D721Med (cell line): ENCODE results near the gene ABCA5.
A peak's percentile ranks its signal among the peaks of the same experiment; 100 is the strongest.
"Not testable (repeated sequence)": the region's sequence is repeated elsewhere in the genome, so short reads cannot be mapped to it uniquely, and the experiment has no call there.

Source experiments
- DNase-seq: peaks from one replicate; pipeline ENCODE4 v3.0.0; 2011; ENCODE audit warnings: low spot score; ENCODE audit not compliant: insufficient read length
- FAIRE-seq: peaks from 2 replicates; lab custom pipeline; 2011; peaks lifted over from hg19 to GRCh38; lab: Jason Lieb, UNC
- TF ChIP-seq, protein P1 (sequence below): IDR thresholded peaks from 2 replicates; pipeline ENCODE4 v1.5.1; 2012; ENCODE audit warnings: mild to moderate bottlenecking, control low read depth; ENCODE audit not compliant: insufficient read depth; ENCODE audit errors: missing control alignments

ABCA5 gene

DNA sequence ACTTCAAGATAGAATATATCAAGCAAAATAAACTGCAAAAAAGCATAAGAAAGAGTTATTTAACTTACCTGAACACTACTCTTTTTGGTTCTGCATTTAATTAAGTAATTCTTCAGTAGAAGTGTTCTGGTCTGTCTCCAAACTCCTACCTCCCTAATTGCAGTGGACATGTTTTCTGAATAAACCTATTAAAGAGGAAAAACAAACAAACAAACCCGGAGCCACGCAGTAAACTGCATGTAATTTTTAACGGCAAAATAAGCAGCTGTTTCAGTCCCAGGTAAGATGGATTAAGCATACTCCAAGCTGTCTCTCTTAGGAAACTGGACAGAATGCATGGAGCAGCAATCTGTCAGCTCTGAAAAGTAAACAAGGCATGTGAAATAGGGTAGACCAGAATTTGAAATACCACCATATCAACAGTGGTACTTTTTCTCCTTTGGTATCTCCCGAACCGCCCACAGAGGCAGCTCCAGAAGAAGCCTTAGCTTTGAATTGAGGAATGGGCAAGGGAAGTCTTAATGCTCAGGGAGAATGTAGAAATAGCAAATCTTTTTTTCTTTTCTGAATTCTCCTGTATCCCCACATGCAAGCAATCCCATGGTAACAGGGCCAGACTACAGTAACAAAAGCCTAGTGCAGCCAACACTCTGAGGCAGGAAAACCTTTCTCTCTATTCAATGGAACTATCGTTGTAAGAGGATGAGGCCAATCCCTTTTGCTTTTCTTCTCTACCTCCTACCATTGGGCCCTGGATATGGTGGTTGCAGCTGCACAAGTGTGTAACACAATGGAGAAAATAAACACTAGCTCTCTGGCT, 12.5 kb downstream of the ABCA5 start:
- TF ChIP-seq, protein P1, sequence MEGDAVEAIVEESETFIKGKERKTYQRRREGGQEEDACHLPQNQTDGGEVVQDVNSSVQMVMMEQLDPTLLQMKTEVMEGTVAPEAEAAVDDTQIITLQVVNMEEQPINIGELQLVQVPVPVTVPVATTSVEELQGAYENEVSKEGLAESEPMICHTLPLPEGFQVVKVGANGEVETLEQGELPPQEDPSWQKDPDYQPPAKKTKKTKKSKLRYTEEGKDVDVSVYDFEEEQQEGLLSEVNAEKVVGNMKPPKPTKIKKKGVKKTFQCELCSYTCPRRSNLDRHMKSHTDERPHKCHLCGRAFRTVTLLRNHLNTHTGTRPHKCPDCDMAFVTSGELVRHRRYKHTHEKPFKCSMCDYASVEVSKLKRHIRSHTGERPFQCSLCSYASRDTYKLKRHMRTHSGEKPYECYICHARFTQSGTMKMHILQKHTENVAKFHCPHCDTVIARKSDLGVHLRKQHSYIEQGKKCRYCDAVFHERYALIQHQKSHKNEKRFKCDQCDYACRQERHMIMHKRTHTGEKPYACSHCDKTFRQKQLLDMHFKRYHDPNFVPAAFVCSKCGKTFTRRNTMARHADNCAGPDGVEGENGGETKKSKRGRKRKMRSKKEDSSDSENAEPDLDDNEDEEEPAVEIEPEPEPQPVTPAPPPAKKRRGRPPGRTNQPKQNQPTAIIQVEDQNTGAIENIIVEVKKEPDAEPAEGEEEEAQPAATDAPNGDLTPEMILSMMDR, result no peak
- DNase-seq (no peak), FAIRE-seq (peak; percentile 90)

DNA sequence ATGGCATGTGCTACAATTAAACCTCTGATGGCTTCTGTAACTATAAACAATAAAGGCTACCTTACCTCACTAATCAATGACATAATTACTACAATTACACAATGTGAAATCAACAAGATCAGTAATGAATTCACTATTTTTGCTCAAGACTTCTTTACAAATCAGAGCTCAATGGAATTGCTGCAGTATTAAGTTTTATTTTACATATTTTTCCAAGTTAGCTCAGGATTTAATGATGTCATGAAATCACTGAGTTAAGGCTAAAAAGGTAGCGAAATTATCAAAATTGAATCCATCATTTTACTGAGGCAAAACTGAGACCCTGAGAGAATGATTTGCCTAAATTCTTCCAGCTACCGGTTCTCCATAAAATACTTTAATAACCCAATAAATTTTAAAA, 21.8 kb downstream of the ABCA5 start:
- TF ChIP-seq, protein P1, result no peak
- DNase-seq, result no peak
- FAIRE-seq, result peak; percentile 46

DNA sequence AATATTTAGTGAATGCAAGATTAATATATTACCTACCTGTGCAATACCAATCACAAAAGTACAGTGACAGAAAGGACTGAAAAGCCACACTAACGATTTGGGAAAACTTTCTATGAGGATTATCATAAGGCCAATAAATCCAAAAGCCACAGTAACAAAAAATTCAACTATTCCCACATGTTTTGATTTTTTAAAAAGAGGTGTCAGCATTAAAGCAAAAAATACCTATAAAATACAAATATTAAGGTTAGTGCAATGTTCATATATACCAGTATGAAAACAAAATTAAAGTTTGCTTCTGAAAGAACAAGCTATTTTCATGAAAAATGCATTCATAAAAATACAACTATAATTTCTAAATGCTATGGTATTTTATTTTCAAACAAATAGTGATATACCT, 24.3 kb downstream of the ABCA5 start:
- DNase-seq, result no peak
- no peak for FAIRE-seq

DNA sequence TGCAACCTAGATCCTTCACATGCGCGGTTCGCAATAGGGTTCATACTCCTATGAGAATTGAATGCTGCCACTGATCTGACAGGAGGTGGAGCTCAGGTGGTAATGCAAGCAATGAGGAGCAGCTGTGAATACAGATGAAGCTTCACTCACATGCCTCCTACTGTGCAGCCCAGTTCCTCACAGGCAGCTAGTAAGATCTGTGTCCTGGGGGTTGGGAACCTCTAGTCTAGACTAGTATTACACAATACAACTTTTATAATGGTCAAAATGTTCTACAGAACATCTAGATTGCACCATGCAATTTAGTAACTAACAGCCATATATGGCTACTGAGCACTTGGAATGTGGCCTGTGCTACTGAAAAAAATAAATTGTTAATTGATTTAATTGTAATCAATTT, 26.7 kb downstream of the ABCA5 start:
- no peak for DNase-seq
- TF ChIP-seq, protein P1, result no peak
- FAIRE-seq, result no peak

More for the DNA sequence above, 24.3 kb downstream of the ABCA5 start:
- TF ChIP-seq, protein P1, result no peak

DNA sequence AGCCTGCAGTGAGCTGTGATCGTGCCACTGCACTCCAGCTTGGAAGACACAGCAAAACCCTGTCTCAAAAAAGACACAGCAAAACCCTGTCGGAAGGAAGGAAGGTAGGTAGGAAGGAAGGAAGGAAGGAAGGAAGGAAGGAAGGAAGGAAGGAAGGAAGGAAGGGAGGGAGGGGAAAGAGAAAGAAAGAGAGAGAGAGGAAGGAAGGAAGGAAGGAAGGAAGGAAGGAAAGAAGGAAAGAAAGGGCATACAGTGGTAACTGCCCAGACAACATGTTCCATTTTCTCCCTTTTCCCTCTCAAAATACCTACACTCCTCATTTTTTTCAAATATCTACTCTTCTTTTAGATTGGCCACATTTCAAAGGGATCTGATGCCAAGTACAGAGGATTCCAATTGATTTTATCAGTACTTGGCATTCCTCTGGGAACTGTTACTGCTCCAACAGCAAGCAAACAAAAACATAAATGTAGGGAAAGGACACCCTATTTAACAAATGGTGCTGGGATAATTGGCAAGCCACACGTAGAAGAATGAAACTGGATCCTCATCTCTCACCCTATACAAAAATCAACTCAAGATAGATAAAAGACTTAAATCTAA, 28.7 kb downstream of the ABCA5 start:
- FAIRE-seq, DNase-seq: not testable (repeated sequence)

DNA sequence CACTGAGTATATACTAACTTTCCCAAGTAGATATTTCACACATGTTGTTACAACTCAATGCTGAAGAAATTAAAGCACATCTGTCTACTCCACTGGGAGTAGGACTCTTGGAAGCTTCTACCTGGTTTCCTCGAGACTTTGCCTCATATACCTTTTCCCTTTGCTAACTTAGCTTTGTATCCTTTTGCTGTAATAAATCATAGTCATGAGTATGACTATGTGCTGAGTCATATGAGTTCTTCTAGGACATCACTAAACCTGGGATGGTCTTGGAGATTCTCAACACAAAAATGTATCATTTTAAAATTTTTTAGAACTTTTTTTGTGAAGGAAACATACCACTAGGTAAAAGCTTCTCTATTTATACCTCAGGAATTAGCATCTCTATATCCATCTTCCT, 39.8 kb downstream of the ABCA5 start:
- DNase-seq, result no peak
- TF ChIP-seq, protein P1, result no peak
- no peak for FAIRE-seq

DNA sequence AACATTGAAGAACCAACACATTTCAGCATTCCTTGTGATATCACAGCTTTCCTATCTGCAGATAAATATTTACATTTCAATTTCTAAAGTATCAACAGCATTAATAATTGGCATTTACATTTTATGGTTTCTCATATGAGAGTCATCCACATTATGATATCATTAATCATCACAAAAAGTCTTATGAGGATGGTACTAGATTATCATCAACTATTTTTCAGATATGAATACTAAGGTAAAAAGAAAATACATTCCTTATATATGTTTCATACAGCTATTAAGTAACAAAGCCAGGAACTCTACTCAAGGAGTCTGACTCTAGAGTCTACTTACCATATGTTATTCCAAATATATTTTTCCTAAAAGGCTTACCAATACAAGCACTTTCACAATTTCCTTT, 40.7 kb downstream of the ABCA5 start:
- DNase-seq (no peak), FAIRE-seq (peak; percentile 44)
- TF ChIP-seq, protein P1, result no peak
